ENCODE data around the gene SLC26A6. TPM values are rescaled to one million over a fixed set of nuclear protein-coding genes. Genes with fewer than 3 reads are reported as not detected.

Gene SLC26A6
- total and polyA plus RNA-seq, 2 of the 13 experiments (the other 11 are each of a cell fraction or from before 2014, with no cell fraction given): 40.7 to 184 TPM

DNA sequence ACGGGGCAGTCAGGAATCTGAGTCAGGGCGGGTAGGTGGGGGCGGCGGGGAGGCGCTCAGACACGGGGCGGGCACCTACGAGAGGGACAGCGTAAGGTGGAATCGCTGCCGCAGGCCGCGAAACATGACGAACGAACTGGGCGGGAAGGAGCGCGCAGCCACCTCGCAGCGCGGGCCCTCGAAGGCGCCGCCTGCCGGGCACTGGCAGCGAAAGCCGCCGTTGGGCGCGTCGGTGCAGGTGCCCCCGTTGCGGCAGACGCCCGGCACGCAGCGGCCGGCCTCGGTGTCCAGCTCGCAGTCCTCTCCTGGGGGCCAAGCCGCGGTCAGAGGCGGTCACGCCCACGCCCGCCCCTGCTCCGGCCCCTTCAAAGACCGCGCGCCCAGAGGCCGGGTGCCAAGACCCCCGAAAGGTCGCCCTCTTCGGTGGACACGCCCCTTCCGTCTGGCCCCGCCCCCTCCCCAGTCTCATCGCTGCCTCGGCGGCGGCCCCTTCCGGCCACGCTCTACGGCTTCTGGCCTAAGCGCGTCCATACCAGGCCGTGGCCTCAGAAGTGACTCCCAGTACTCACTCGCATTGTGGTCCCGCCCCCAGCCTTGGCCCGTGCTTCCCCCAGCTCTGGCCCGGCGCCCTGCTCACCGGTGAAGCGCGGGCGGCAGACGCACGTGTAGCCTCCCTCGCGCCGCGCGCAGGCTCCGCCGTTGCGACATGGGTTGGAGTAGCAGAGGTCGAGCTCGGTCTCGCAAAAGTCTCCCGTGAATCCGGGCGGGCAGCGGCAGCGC is 21.0 kb upstream of the SLC26A6 start (continued):
- TF ChIP-seq RBFOX2 (IDR thresholded peaks at IDR 0.05; ENCODE audit: low read depth, low read length): 0 out of 2 replicates have a peak, but pooled peaks have one; percentile 33
- no peak for TF ChIP-seq ZNF703 (CRISPR knock-in tag; IDR thresholded peaks at IDR 0.05; ENCODE audit: borderline replicate concordance)
- TF ChIP-seq, protein P1, sequence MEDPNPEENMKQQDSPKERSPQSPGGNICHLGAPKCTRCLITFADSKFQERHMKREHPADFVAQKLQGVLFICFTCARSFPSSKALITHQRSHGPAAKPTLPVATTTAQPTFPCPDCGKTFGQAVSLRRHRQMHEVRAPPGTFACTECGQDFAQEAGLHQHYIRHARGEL (CRISPR knock-in tag; IDR thresholded peaks at IDR 0.05): no peak
- TF ChIP-seq, protein P2, sequence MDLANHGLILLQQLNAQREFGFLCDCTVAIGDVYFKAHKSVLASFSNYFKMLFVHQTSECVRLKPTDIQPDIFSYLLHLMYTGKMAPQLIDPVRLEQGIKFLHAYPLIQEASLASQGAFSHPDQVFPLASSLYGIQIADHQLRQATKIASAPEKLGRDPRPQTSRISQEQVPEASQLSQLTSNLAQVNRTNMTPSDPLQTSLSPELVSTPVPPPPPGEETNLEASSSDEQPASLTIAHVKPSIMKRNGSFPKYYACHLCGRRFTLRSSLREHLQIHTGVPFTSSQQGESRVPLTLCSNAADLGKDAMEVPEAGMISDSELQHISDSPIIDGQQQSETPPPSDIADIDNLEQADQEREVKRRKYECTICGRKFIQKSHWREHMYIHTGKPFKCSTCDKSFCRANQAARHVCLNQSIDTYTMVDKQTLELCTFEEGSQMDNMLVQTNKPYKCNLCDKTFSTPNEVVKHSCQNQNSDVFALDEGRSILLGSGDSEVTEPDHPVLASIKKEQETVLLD (CRISPR knock-in tag; IDR thresholded peaks at IDR 0.05; ENCODE audit: low read depth): peak; percentile 23; the same call in 1 of the 2 replicates
- TF ChIP-seq, protein P3, sequence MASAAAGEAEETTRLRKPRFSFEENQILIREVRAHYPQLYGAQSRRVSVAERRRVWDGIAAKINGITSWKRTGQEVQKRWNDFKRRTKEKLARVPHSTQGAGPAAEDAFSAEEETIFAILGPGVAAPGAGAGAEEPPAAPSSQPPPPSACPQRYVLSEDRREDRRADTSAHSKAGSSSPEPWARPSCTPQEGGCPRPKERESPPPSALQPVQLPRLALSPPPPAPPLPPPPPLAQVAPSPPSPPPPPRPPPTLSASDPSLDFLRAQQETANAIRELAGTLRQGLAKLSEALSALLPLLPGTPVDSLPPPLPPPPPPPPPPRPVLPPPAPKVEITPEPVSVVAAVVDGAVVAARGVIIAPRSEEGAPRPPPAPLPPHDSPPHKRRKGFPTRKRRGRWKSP (CRISPR knock-in tag; IDR thresholded peaks at IDR 0.05): peak; percentile 49; the same call in 1 of the 2 replicates
- TF ChIP-seq STAG1 (CRISPR knock-in tag; IDR thresholded peaks at IDR 0.05): peak; percentile 46
- TF ChIP-seq RAD21 (CRISPR knock-in tag; IDR thresholded peaks at IDR 0.05): peak; percentile 76
- no peak for TF ChIP-seq KDM5A (IDR thresholded peaks at IDR 0.05; ENCODE audit: borderline replicate concordance, low read length)
- 0 out of 2 replicates have a peak, but pooled peaks have one; percentile 10 for TF ChIP-seq ELF3 (CRISPR knock-in tag; IDR thresholded peaks at IDR 0.05)
- TF ChIP-seq, protein P4, sequence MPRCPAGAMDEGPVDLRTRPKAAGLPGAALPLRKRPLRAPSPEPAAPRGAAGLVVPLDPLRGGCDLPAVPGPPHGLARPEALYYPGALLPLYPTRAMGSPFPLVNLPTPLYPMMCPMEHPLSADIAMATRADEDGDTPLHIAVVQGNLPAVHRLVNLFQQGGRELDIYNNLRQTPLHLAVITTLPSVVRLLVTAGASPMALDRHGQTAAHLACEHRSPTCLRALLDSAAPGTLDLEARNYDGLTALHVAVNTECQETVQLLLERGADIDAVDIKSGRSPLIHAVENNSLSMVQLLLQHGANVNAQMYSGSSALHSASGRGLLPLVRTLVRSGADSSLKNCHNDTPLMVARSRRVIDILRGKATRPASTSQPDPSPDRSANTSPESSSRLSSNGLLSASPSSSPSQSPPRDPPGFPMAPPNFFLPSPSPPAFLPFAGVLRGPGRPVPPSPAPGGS (CRISPR knock-in tag; IDR thresholded peaks at IDR 0.05): 0 out of 2 replicates have a peak, but pooled peaks have one; percentile 18
- TF ChIP-seq PHF5A (CRISPR knock-in tag; IDR thresholded peaks at IDR 0.05; ENCODE audit: low read depth, unreplicated experiment): no peak
- no peak for TF ChIP-seq ZNF564 (CRISPR knock-in tag; IDR thresholded peaks at IDR 0.05)
- TF ChIP-seq, protein P5, sequence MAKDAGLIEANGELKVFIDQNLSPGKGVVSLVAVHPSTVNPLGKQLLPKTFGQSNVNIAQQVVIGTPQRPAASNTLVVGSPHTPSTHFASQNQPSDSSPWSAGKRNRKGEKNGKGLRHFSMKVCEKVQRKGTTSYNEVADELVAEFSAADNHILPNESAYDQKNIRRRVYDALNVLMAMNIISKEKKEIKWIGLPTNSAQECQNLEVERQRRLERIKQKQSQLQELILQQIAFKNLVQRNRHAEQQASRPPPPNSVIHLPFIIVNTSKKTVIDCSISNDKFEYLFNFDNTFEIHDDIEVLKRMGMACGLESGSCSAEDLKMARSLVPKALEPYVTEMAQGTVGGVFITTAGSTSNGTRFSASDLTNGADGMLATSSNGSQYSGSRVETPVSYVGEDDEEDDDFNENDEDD (CRISPR knock-in tag; IDR thresholded peaks at IDR 0.05; ENCODE audit: borderline replicate concordance): peak; percentile 86; the same call in 1 of the 2 replicates
- TF ChIP-seq TBX2 (CRISPR knock-in tag; IDR thresholded peaks at IDR 0.05; ENCODE audit: borderline replicate concordance): 0 out of 2 replicates have a peak, but pooled peaks have one; percentile 49
- TF ChIP-seq, protein P6, sequence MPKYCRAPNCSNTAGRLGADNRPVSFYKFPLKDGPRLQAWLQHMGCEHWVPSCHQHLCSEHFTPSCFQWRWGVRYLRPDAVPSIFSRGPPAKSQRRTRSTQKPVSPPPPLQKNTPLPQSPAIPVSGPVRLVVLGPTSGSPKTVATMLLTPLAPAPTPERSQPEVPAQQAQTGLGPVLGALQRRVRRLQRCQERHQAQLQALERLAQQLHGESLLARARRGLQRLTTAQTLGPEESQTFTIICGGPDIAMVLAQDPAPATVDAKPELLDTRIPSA (CRISPR knock-in tag; IDR thresholded peaks at IDR 0.05; ENCODE audit: borderline replicate concordance): no peak
- TF ChIP-seq, protein P7, sequence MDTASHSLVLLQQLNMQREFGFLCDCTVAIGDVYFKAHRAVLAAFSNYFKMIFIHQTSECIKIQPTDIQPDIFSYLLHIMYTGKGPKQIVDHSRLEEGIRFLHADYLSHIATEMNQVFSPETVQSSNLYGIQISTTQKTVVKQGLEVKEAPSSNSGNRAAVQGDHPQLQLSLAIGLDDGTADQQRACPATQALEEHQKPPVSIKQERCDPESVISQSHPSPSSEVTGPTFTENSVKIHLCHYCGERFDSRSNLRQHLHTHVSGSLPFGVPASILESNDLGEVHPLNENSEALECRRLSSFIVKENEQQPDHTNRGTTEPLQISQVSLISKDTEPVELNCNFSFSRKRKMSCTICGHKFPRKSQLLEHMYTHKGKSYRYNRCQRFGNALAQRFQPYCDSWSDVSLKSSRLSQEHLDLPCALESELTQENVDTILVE (CRISPR knock-in tag; IDR thresholded peaks at IDR 0.05): no peak
- TF ChIP-seq NR2F1 (CRISPR knock-in tag; IDR thresholded peaks at IDR 0.05): no peak
- TF ChIP-seq GZF1 (CRISPR knock-in tag; IDR thresholded peaks at IDR 0.05): no peak
- no peak for TF ChIP-seq RFX5 (IDR thresholded peaks at IDR 0.05; ENCODE audit: low read depth, low read length)
- TF ChIP-seq SP1 (IDR thresholded peaks at IDR 0.05): no peak
- TF ChIP-seq SP1 (CRISPR knock-in tag; IDR thresholded peaks at IDR 0.05): peak; percentile 70; the same call in 1 of the 2 replicates
- TF ChIP-seq ZNF644 (CRISPR knock-in tag; IDR thresholded peaks at IDR 0.05; ENCODE audit: low read depth): no peak

Measured in HepG2 (cell line).